Choroid plexus epithelial cell (primary cell): ENCODE measurements around the gene S1PR2.

Source experiments
- DNase-seq: peaks from one replicate; pipeline ENCODE4 v3.0.0-alpha.2; 2010; ENCODE audit warnings: low read depth
- H3K4me3 ChIP-seq: 2 replicates; pipeline ENCODE4 v1.5.1; 2011; ENCODE audit warnings: low read depth, mild to moderate bottlenecking, control low read depth, low read length, moderate library complexity
- CTCF ChIP-seq: conservative IDR thresholded peaks from 2 replicates; pipeline ENCODE4 v1.5.1; 2011; ENCODE audit warnings: low read depth, mild to moderate bottlenecking, control low read depth, inconsistent platforms, low read length, moderate library complexity

The S1PR2 gene

GRCh38 chr19:10228920-10229319 is 2.2 kb downstream of the S1PR2 start:
- H3K4me3 ChIP-seq = no peak overlapping the region
- peak; percentile 61 for DNase-seq
- TF ChIP-seq CTCF = peak; percentile 69

- no peak for TF ChIP-seq CTCF
- H3K4me3 ChIP-seq = no peak overlapping the region
- no peak for DNase-seq
Observed at GRCh38 chr19:10228393-10228792, 2.7 kb downstream of the S1PR2 start.

- peak; percentile 38 for TF ChIP-seq CTCF
Observed at GRCh38 chr19:10227026-10227971, 3.8 kb downstream of the S1PR2 start.

GRCh38 chr19:10226376-10227025 is 4.6 kb downstream of the S1PR2 start:
- peak; percentile 64 for DNase-seq
- no peak overlapping the region for H3K4me3 ChIP-seq

More at GRCh38 chr19:10227026-10227971, 3.8 kb downstream of the S1PR2 start:
- H3K4me3 ChIP-seq = no peak overlapping the region
- DNase-seq = peak; percentile 47

GRCh38 chr19:10226021-10226375 is 5.1 kb downstream of the S1PR2 start:
- no peak overlapping the region for H3K4me3 ChIP-seq
- no peak for TF ChIP-seq CTCF
- DNase-seq = no peak

More at GRCh38 chr19:10226376-10227025, 4.6 kb downstream of the S1PR2 start:
- no peak for TF ChIP-seq CTCF

GRCh38 chr19:10224337-10224736 is 6.8 kb downstream of the S1PR2 start:
- no peak overlapping the region for H3K4me3 ChIP-seq
- no peak for TF ChIP-seq CTCF
- DNase-seq = no peak
